ENCODE measurements around the gene CTTNBP2. TPM values are rescaled to one million over a fixed set of nuclear protein-coding genes. Genes with fewer than 3 reads are reported as not detected.

CTTNBP2 gene
- total RNA-seq, 2 donors from 2014 or later, result 1.5 to 1.8 TPM

DNA sequence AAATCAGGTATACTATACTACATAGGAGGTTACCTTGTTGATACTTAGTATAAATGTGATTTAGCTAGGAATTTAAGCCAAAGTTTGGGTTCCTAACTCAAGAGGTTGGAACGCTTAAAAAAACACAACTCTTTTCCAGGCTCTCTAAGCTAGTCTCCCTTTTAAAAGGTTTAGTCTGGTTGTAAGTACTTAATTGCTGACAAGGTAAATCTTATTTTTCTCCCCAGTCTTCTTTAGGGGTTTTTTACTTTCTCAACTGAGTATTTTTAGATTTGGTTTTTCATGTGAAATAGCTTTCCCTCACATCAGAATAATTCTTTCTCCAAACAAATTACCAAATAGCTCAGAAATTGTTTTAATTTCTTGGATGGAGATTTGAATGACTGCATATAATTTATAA lies 20.8 kb upstream of the CTTNBP2 start:
- Histone ChIP-seq H3K27me3 (no peaks in the 10 kb centered on the region), H3K36me3 (no peaks in the 10 kb centered on the region), H3K4me1 (no peaks in the 10 kb centered on the region), H3K4me3 (no peak overlapping the region), H3K9ac (ENCODE audit: low read depth in 2 of 2, low read length in 2 of 2) (no peak overlapping the region), H3K9me3 (no peaks in the 10 kb centered on the region), H3K27ac (no peak overlapping the region)
- TF ChIP-seq CTCF (IDR thresholded peaks at IDR 0.05), result no peak
- intact Hi-C loops (cut with DNase I), result no loop called here
- no peak for DNase-seq

DNA sequence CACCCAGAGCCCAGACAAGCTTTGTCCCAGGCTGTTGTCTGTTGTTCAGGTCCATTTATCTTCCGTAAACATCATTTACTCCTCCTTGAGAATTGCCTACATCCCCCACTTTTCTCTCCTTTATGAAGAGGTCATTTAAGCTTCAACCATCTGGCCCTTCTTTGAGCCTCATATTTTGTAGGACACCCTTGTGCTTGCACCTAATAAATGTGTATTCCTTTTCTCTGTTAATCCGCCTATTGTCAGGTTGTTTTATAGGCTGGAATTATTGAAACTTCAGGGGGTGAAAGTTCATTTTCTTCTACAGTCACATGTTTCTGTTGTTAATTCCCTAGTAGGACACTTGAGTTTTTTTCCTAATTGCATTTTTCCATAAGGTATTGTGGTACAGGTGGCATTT lies 19.6 kb upstream of the CTTNBP2 start:
- H3K27me3 ChIP-seq, result no peaks in the 10 kb centered on the region
- H3K4me1 ChIP-seq, result no peaks in the 10 kb centered on the region
- intact Hi-C loops (cut with DNase I), result no loop called here
- H3K9ac ChIP-seq (ENCODE audit: low read depth in 2 of 2, low read length in 2 of 2), result no peak overlapping the region
- TF ChIP-seq CTCF (IDR thresholded peaks at IDR 0.05), result no peak
- no peak overlapping the region for H3K27ac ChIP-seq
- no peaks in the 10 kb centered on the region for H3K9me3 ChIP-seq
- DNase-seq, result no peak
- no peak overlapping the region for H3K4me3 ChIP-seq
- H3K36me3 ChIP-seq, result no peaks in the 10 kb centered on the region

DNA sequence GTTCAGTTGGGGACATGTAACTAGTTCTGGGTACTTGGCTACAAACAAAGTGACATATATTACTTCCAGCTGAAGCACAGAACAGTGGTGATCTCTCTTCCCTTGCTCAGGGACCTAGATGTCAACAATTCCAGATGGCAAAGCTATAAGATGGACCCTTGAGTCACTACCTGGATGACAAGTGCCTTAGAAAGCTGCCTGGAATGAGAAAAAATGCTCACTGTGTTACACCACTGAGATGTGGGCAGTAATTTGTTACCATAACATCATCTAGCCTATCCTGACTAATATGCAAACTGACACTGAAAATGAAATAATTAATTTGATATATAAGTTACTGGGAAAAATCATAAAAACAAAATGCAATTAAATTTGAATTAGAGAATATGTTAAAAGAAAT lies 16.4 kb upstream of the CTTNBP2 start:
- no peak for TF ChIP-seq CTCF (IDR thresholded peaks at IDR 0.05)
- intact Hi-C loops (cut with DNase I), result no loop called here
- Histone ChIP-seq H3K4me3 (no peak overlapping the region), H3K4me1 (no peaks in the 10 kb centered on the region), H3K9ac (ENCODE audit: low read depth in 2 of 2, low read length in 2 of 2) (no peak overlapping the region), H3K27me3 (no peaks in the 10 kb centered on the region), H3K9me3 (no peaks in the 10 kb centered on the region), H3K27ac (no peak overlapping the region), H3K36me3 (no peaks in the 10 kb centered on the region)
- no peak for DNase-seq

- Histone ChIP-seq H3K4me1 (no peaks in the 10 kb centered on the region), H3K4me3 (no peak overlapping the region), H3K9me3 (no peaks in the 10 kb centered on the region), H3K36me3 (no peaks in the 10 kb centered on the region), H3K27ac (no peak overlapping the region), H3K27me3 (no peaks in the 10 kb centered on the region), H3K9ac (ENCODE audit: low read depth in 2 of 2, low read length in 2 of 2) (no peak overlapping the region)
- DNase-seq, result no peak
- intact Hi-C loops (cut with DNase I), result no loop called here
- no peak for TF ChIP-seq CTCF (IDR thresholded peaks at IDR 0.05)
These were observed 15.4 kb upstream of the CTTNBP2 start for GRCh38 chr7:117888627-117889026.

- no peak overlapping the region for H3K9ac ChIP-seq (ENCODE audit: low read depth in 2 of 2, low read length in 2 of 2)
- H3K27me3 ChIP-seq, result no peaks in the 10 kb centered on the region
- no peaks in the 10 kb centered on the region for H3K36me3 ChIP-seq
- intact Hi-C loops (cut with DNase I), result no loop called here
- no peaks in the 10 kb centered on the region for H3K4me1 ChIP-seq
- no peak overlapping the region for H3K27ac ChIP-seq
- DNase-seq, result no peak
- no peak for TF ChIP-seq CTCF (IDR thresholded peaks at IDR 0.05)
- H3K4me3 ChIP-seq, result no peak overlapping the region
- no peaks in the 10 kb centered on the region for H3K9me3 ChIP-seq
These were observed 9.4 kb upstream of the CTTNBP2 start for GRCh38 chr7:117882594-117882993.

GRCh38 chr7:117876761-117877160 lies 3.5 kb upstream of the CTTNBP2 start:
- TF ChIP-seq CTCF (IDR thresholded peaks at IDR 0.05), result no peak
- DNase-seq, result no peak
- intact Hi-C loops (cut with DNase I), result no loop called here
- H3K27ac ChIP-seq, result no peak overlapping the region
- H3K27me3 ChIP-seq, result peaks cover 24% of the 10 kb centered on the region
- H3K4me3 ChIP-seq, result no peak overlapping the region
- no peaks in the 10 kb centered on the region for H3K36me3 ChIP-seq
- no peak overlapping the region for H3K9ac ChIP-seq (ENCODE audit: low read depth in 2 of 2, low read length in 2 of 2)
- no peaks in the 10 kb centered on the region for H3K4me1 ChIP-seq
- H3K9me3 ChIP-seq, result no peaks in the 10 kb centered on the region
